HFF-Myc (cell line): ENCODE results near the gene TSPAN4.

Experiments used
- DNase-seq: peaks from one replicate; pipeline ENCODE4 v3.0.0-alpha.2; 2011; ENCODE audit warnings: low read depth; ENCODE audit errors: extremely low read depth
- H3K4me3 ChIP-seq: replicated peaks from 2 replicates; pipeline ENCODE4 v1.5.1; 2011; ENCODE audit warnings: low read depth, mild to moderate bottlenecking, control low read depth, low read length
- TF ChIP-seq, protein P1 (sequence below): IDR thresholded peaks from 2 replicates; pipeline ENCODE4 v1.5.1; 2012; ENCODE audit warnings: mild to moderate bottlenecking, low read depth, low read length, control low read depth; ENCODE audit errors: missing control alignments

The TSPAN4 gene

DNA sequence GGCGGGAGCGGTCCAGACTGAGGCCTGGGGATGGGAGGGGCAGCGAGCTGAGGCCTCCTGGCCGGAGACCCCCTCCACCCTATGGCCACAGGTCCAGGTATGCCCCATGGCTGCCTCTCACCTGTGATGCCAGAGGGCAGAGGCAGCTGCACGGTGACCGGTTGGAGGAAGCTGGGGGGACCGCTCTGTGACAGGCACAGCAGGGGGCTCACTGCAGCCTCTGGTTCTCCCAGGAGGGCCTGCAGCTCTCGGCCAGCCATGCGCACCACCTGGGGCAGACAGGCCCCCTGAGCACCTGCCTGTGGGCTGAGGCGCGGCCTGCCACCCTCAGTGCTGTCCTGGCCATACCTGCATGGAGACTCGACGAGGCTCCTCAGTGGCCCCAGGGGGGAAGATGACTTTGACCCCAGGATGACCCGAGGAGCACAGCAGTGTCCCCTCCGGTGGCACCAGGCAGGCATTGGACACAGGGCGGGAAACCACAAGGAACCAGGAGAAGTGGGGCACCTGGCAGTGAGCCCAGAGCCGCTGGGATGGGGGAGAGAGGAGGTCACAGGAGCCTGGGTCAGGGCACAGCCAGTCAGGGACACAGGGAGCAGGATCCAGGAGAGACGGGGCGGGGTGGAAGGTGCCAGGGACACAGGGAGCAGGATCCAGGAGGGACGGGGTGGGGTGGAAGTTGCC is 41.4 kb upstream of the TSPAN4 start:
- no peak overlapping the region for H3K4me3 ChIP-seq
- TF ChIP-seq, protein P1, sequence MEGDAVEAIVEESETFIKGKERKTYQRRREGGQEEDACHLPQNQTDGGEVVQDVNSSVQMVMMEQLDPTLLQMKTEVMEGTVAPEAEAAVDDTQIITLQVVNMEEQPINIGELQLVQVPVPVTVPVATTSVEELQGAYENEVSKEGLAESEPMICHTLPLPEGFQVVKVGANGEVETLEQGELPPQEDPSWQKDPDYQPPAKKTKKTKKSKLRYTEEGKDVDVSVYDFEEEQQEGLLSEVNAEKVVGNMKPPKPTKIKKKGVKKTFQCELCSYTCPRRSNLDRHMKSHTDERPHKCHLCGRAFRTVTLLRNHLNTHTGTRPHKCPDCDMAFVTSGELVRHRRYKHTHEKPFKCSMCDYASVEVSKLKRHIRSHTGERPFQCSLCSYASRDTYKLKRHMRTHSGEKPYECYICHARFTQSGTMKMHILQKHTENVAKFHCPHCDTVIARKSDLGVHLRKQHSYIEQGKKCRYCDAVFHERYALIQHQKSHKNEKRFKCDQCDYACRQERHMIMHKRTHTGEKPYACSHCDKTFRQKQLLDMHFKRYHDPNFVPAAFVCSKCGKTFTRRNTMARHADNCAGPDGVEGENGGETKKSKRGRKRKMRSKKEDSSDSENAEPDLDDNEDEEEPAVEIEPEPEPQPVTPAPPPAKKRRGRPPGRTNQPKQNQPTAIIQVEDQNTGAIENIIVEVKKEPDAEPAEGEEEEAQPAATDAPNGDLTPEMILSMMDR, result no peak
- no peak for DNase-seq

DNA sequence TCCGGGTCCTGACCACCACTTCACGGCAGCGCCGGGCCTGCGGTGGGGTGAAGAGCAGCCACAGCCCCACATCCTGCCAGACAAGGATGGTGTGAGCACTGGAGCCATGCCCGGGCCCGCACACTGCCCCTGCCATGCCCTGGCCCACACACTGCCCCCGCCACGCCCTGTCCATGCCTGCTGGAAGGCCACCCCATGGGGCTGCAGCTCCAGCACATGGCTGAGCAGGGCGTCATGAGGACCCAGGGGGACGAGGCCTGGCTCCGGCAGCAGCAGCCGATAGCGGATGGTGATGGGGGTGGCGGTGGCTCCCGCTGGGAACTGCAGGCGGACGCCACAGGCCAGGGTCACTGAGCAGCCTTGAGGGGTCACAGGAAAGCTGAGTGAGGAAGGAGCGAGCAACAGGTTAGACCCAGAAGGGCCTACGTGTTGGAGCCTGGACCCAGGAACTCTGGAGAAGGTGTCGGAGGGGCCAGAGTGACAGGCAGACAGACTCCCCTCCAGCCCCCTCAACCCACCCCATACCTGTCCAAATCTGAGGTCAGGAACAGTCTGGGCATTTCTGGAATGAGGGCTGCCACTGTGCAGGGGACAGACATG is 40.5 kb upstream of the TSPAN4 start:
- no peak overlapping the region for H3K4me3 ChIP-seq
- TF ChIP-seq, protein P1, result no peak
- DNase-seq, result no peak

DNA sequence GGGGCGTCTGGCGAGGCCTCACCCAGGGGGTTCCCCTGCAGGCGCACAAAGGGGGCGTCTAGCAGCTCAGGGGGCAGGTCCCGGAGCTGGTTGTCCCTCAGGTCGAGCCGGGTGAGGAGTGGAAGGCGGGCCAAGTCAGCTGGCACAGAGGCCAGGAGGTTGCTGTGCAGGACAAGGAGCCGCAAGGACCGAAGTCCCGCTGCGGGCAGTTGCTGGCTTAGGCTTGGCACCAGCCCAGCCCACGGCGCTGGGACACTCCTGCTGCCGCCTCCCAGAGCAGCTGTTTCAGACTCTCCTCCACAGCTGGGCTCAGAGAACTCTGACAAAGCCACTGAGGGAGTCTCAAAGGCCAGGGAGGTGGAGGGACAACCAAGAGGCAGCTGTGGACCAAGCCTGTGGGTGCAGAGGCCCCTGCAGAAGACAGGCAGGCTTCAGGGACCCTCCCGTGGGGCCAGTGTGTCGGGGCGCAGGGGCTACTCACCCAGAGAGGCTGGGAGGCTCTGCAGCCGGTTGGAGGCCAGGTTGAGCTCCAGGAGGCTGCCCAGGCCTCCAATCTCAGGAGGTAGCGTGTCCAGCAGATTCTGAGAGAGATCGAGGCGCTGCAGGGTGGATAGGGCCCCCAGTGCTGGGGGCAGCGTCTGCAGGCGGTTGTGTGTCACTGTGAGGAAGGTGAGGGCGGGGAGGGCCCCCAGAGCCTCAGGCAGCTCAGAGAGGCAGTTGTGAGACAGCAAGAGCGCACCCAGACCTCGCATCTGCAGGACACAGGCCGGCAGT is 39.8 kb upstream of the TSPAN4 start:
- DNase-seq, result no peak
- TF ChIP-seq, protein P1, result no peak
- H3K4me3 ChIP-seq, result peak overlapping the region; percentile 75

DNA sequence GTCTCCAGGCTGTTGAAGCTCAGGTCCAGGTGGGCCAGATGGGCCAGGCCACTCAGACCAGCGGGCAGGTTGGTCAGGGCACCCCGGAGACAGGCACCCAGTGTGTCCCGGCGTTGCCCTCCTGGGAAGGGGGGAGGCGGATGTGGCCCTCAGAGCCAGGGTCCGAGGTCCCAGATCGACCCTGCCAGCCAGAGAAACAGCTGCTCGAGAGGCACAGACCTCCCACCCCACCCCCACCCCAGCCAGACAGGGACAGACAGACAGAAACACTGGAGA is 39.2 kb upstream of the TSPAN4 start:
- TF ChIP-seq, protein P1, result no peak
- no peak for DNase-seq
- peak overlapping the region; percentile 75 for H3K4me3 ChIP-seq

DNA sequence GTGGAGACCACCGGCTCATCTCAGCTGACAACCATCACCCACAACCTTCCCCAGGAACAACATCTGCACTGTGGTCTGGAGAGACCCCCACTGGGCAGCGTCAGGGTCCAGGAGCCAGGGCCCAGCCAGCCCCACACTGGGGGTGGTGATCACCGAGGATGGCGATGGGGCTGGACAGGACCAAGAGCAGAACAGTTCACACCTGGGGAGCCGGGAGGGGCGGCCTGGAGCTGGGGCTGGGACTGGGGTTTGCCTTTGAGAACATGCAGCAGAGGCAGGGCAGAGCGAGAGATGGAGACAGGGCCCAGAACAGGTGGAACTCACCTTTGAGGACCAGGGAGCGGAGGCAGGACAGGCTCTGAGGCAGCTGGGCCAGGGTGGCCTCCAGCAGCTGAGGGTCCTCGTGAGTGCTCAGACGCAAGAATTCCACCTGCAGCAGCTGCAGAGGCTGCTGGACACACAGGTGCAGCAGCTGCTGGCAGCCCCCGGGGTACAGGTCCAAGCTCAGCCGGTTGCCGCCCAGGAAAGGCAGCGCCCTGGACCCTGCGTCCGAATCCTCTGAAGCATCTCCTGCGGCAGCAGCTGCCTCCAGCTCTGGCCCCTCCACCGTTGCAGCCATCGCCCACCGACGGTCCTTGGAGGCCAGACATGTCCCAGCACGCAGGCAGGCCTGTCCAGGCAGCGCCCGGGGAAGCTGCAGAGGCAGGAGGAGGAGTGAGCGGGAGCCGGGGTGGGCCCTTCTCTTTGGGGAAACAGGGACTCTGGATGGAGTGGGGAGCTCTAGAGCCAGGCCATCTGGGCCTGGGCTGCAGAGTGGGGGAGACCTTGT is 38.7 kb upstream of the TSPAN4 start:
- TF ChIP-seq, protein P1, result no peak
- DNase-seq, result no peak

DNA sequence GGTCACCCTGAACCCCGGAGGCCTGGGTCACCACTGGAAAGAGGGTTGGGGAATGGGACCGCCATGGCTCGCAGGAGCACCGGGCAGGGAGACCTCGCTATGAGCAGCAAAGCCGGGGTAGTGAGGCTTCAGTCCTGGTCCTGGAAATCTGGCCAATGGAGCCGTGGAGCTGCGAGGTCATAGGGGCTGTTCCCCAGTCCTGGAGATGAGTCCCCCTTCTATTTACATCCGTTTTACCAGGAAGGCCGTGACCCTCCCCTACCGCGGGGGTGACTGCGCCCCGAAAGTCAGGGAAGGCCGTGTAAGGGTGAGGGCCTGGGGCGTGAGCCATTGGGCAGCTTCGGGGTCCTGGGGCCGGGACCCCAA is 38.1 kb upstream of the TSPAN4 start:
- no peak for DNase-seq
- TF ChIP-seq, protein P1, result no peak
- peak overlapping the region; percentile 75 for H3K4me3 ChIP-seq

More for the DNA sequence above, 38.7 kb upstream of the TSPAN4 start:
- H3K4me3 ChIP-seq, result peak overlapping the region; percentile 75
